Stimulated activated CD8-positive, alpha-beta memory T cell treated with anti-CD3 and anti-CD28 coated beads, Interleukin-12 subunit alpha, Interleukin-12 subunit beta, amount 100 ng/mL, for 4 hours (primary cell): ENCODE data around the gene RAET1G.
A peak's percentile ranks its signal among the peaks of the same experiment; 100 is the strongest.
"Not testable (repeated sequence)": the region's sequence is repeated elsewhere in the genome, so short reads cannot be mapped to it uniquely, and the experiment has no call there.

Source experiments
- DNase-seq: peaks from one replicate; pipeline ENCODE4 v3.0.0-alpha.2; 2020; ENCODE audit warnings: low read depth

The RAET1G gene

GRCh38 chr6:149934249-149935156 lies 11.6 kb upstream of the RAET1G start:
- DNase-seq, result peak; percentile 21

GRCh38 chr6:149933461-149933860 lies 10.5 kb upstream of the RAET1G start:
- no peak for DNase-seq

- no peak for DNase-seq
Observed at GRCh38 chr6:149933036-149933435, 10.1 kb upstream of the RAET1G start.

- DNase-seq, result no peak
Observed at GRCh38 chr6:149931501-149931900, 8.6 kb upstream of the RAET1G start.

GRCh38 chr6:149929422-149929821 lies 6.5 kb upstream of the RAET1G start:
- no peak for DNase-seq

GRCh38 chr6:149927025-149927424 lies 4.1 kb upstream of the RAET1G start:
- not testable (repeated sequence) for DNase-seq

- DNase-seq, result peak; percentile 37
Observed at GRCh38 chr6:149925974-149926777, 3.3 kb upstream of the RAET1G start.

- DNase-seq, result no peak
Observed at GRCh38 chr6:149925253-149925973, 2.5 kb upstream of the RAET1G start.

- no peak for DNase-seq
Observed at GRCh38 chr6:149924933-149925252, 2.0 kb upstream of the RAET1G start.

GRCh38 chr6:149924206-149924932 lies 1.4 kb upstream of the RAET1G start:
- DNase-seq, result no peak

- no peak for DNase-seq
Observed at GRCh38 chr6:149923327-149923986, 536 bp upstream of the RAET1G start.

- DNase-seq, result not testable (repeated sequence)
Observed at GRCh38 chr6:149922091-149922490, 830 bp downstream of the RAET1G start.

GRCh38 chr6:149921361-149921760 lies 1.6 kb downstream of the RAET1G start:
- no peak for DNase-seq

GRCh38 chr6:149919834-149920225 lies 3.1 kb downstream of the RAET1G start:
- no peak for DNase-seq

- DNase-seq, result not testable (repeated sequence)
Observed at GRCh38 chr6:149919126-149919833, 3.6 kb downstream of the RAET1G start.

GRCh38 chr6:149918151-149918905 lies 4.6 kb downstream of the RAET1G start:
- DNase-seq, result no peak

- DNase-seq, result no peak
Observed at GRCh38 chr6:149917679-149918078, 5.2 kb downstream of the RAET1G start.

GRCh38 chr6:149915970-149916865 lies 6.7 kb downstream of the RAET1G start:
- DNase-seq, result no peak
